Prostate gland (tissue), 2 donors: Measurements from ENCODE around the gene EHBP1.

ENCODE experiments used
- CTCF ChIP-seq, 4 experiments: fragments of 200-600 bp in 2 of 4; fragments of 450-650 bp in 2 of 4; sonication (generic) in 2 of 4; IDR thresholded peaks; 1 replicate in 3 of 4; 2 replicates in 1 of 4; pipeline ENCODE4 v1.5.1; 2016 to 2019; ENCODE audit warnings: antibody characterized with exemption in 4 of 4, mild to moderate bottlenecking in 2 of 4, moderate library complexity in 2 of 4
- POLR2A ChIP-seq: fragments of 450-650 bp; IDR thresholded peaks from one replicate; pipeline ENCODE4 v1.6.1; 2016; ENCODE audit warnings: antibody characterized with exemption, mild to moderate bottlenecking
- POLR2AphosphoS5 ChIP-seq: sonication (generic); formaldehyde crosslinking; IDR thresholded peaks from one replicate; pipeline ENCODE4 v1.6.1; 2017; ENCODE audit warnings: antibody characterized with exemption

- no peak for TF ChIP-seq POLR2A
- no peak for TF ChIP-seq CTCF (IDR thresholded peaks at IDR 0.05)
- TF ChIP-seq POLR2AphosphoS5: no peak
Observed at GRCh38 chr2:62933398-62933917, 227.9 kb downstream of the EHBP1 start.
